Endodermal cell (in vitro differentiated cells): ENCODE results near the gene MYO1B. TPM values are rescaled to one million over a fixed set of nuclear protein-coding genes. Genes with fewer than 3 reads are reported as not detected.

Experiments used
- DNase-seq: peaks from one replicate; pipeline ENCODE4 v3.0.0-alpha.2; 2017
- H3K27ac ChIP-seq: 2 replicates; pipeline ENCODE4 v1.5.1; 2013; ENCODE audit warnings: mild to moderate bottlenecking, low read depth, low read length, moderate library complexity
- H3K27me3 ChIP-seq: 2 replicates; pipeline ENCODE4 v1.6.1; 2013; ENCODE audit warnings: mild to moderate bottlenecking, low read length, moderate library complexity; ENCODE audit not compliant: insufficient read depth, control insufficient read depth, poor library complexity, severe bottlenecking
- H3K36me3 ChIP-seq: 2 replicates; pipeline ENCODE4 v1.7.0; 2013; ENCODE audit warnings: mild to moderate bottlenecking, low read length, moderate library complexity; ENCODE audit not compliant: control insufficient read depth, insufficient read depth
- H3K4me1 ChIP-seq: one replicate; pipeline ENCODE4 v1.7.0; 2013; ENCODE audit warnings: low read length; ENCODE audit not compliant: control insufficient read depth, insufficient read depth
- H3K4me3 ChIP-seq: 2 replicates; pipeline ENCODE4 v1.5.1; 2013; ENCODE audit warnings: mild to moderate bottlenecking, low read length, moderate library complexity
- H3K9ac ChIP-seq: 2 replicates; pipeline ENCODE4 v1.6.1; 2013; ENCODE audit warnings: mild to moderate bottlenecking, low read length, moderate library complexity; ENCODE audit not compliant: poor library complexity, severe bottlenecking; ENCODE audit errors: extremely low read depth
- H3K9me3 ChIP-seq: 2 replicates; pipeline ENCODE4 v1.6.1; 2013; ENCODE audit warnings: mild to moderate bottlenecking, low read length, moderate library complexity; ENCODE audit not compliant: control insufficient read depth
- H3K27ac Mint-ChIP-seq: 2 replicates; pipeline ENCODE4 v1.8.0; 2020; ENCODE audit warnings: mixed read lengths
- H3K27me3 Mint-ChIP-seq: 2 replicates; pipeline ENCODE4 v1.8.0; 2021; ENCODE audit warnings: mild to moderate bottlenecking, mixed read lengths; ENCODE audit not compliant: insufficient read depth
- H3K36me3 Mint-ChIP-seq: 2 replicates; pipeline ENCODE4 v1.8.0; 2020; ENCODE audit warnings: low read depth, mixed read lengths
- H3K4me1 Mint-ChIP-seq: 2 replicates; pipeline ENCODE4 v1.8.0; 2020; ENCODE audit warnings: mixed read lengths
- H3K4me3 Mint-ChIP-seq: 2 replicates; pipeline ENCODE4 v1.8.0; 2020; ENCODE audit warnings: mild to moderate bottlenecking, moderate library complexity, mixed read lengths
- H3K9me3 Mint-ChIP-seq: 2 replicates; pipeline ENCODE4 v1.8.0; 2020; ENCODE audit warnings: mild to moderate bottlenecking, mixed read lengths
- WGBS, 2 experiments: methylation state at CpG; one replicate each; pipeline versions ENCODE4 v1.1.5 to v1.1.7; 2013; ENCODE audit warnings: missing lambda C conversion rate in 2 of 2, mixed read lengths in 1 of 2; ENCODE audit not compliant: insufficient coverage in 1 of 2, insufficient read length in 1 of 2; 5-methylcytosine and 5-hydroxymethylcytosine counted together
- total RNA-seq, 2 donors: library from RNA; stranded (reverse); fragmentation: NEBNext Ultra II Directional in 1 of 2; extraction: Animal tissue kit (Norgen Biotek cat#: 25700) in 1 of 2; gene quantifications; 2 replicates in 1 of 2; 3 replicates in 1 of 2; pipeline ENCODE4 v1.2.1, GENCODE V29; 2021
- TF ChIP-seq, protein P1 (sequence below): fragments of 200-600 bp; sonication (generic); conservative IDR thresholded peaks from 2 replicates; pipeline ENCODE4 v1.5.0; 2021; ENCODE audit warnings: antibody characterized with exemption, mild to moderate bottlenecking

The MYO1B gene
- total RNA-seq, 2 donors from 2014 or later = 145 to 154 TPM

DNA sequence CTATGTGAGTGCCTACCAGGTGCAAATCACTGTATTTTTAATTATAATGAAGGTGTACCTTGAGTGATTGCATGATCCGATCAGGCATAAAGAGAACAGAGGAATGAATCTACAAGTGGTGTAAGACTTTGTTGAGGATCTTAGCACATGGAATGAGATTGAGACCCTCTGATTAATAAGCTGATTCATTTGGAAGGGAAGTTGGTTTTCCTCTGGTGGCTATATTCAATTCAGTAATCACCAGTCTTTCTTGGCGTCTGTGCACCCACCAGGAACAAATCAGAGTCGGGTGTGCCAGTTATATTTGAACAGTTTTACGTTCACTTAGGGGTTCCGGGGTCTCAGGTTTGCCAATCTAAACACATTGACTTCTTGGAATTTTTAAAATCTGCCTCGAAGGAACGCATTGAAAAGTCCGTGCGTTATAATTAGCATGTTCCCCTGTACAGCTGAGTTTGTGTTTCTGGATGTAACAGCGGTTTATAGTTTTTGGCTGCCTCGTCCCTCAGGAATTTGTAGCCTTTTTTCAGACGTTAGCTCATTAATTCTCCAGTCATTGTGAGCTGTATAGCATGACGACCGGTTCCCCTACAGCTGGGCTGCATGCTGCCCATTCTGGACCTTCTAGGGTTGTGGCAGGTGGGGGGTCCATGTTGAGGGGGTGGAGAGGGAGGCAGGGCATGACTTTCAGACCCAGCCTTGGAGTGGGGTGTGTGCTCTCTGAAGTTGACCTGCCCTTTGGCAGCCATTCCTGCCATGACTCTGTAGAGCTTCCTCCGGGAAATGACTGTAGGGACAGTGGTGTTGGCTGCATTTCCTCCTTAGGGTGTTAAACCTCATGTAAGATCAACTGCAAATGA is 20.3 kb downstream of the MYO1B start:
- no peak overlapping the region for H3K4me3 ChIP-seq
- TF ChIP-seq, protein P1, sequence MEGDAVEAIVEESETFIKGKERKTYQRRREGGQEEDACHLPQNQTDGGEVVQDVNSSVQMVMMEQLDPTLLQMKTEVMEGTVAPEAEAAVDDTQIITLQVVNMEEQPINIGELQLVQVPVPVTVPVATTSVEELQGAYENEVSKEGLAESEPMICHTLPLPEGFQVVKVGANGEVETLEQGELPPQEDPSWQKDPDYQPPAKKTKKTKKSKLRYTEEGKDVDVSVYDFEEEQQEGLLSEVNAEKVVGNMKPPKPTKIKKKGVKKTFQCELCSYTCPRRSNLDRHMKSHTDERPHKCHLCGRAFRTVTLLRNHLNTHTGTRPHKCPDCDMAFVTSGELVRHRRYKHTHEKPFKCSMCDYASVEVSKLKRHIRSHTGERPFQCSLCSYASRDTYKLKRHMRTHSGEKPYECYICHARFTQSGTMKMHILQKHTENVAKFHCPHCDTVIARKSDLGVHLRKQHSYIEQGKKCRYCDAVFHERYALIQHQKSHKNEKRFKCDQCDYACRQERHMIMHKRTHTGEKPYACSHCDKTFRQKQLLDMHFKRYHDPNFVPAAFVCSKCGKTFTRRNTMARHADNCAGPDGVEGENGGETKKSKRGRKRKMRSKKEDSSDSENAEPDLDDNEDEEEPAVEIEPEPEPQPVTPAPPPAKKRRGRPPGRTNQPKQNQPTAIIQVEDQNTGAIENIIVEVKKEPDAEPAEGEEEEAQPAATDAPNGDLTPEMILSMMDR = no peak
- no peak overlapping the region for H3K4me3 Mint-ChIP-seq
- WGBS, 2 experiments = 92 to 95% methylated on average over 11 to 15 of the region's 15 CpGs
- no peaks in the 10 kb centered on the region for H3K9me3 Mint-ChIP-seq
- no peak overlapping the region for H3K27ac ChIP-seq
- H3K27ac Mint-ChIP-seq = peak overlapping the region; percentile 74
- no peak for DNase-seq
- H3K36me3 Mint-ChIP-seq = no peaks in the 10 kb centered on the region
- H3K36me3 ChIP-seq = peaks cover 10% of the 10 kb centered on the region
- peaks cover 51% of the 10 kb centered on the region for H3K4me1 Mint-ChIP-seq
- H3K27me3 ChIP-seq = no peaks in the 10 kb centered on the region
- H3K4me1 ChIP-seq = peaks cover 18% of the 10 kb centered on the region
- H3K9ac ChIP-seq = no peak overlapping the region
- H3K9me3 ChIP-seq = no peaks in the 10 kb centered on the region
- H3K27me3 Mint-ChIP-seq = no peaks in the 10 kb centered on the region

DNA sequence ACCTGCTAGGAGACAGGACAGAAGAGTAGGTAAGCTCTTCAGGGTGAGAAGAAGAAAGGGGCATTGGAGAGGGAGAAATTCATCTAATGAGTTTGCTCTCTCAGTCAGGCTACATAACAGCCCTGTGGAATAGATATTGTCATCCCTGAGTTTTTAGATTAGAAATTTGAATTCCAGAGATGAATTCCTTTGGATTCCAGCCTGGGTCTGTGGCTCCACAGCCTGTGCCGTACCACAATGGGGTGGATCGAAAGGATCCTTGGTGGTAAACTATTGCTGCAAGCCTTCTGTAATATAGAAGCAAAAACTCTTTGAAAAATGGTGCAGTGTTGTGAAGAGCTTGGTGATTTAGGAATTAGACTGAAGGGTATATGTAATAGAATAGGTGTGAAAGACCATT is 21.0 kb downstream of the MYO1B start:
- no peak overlapping the region for H3K27ac ChIP-seq
- WGBS, 2 experiments = 95% methylated on average over 2 of the region's 2 CpGs; no CpG with 5 or more reads in 1 of the 2 experiments
- no peak overlapping the region for H3K4me3 Mint-ChIP-seq
- no peaks in the 10 kb centered on the region for H3K36me3 Mint-ChIP-seq
- H3K36me3 ChIP-seq = peaks cover 10% of the 10 kb centered on the region
- peaks cover 18% of the 10 kb centered on the region for H3K4me1 ChIP-seq
- peaks cover 51% of the 10 kb centered on the region for H3K4me1 Mint-ChIP-seq
- no peaks in the 10 kb centered on the region for H3K9me3 Mint-ChIP-seq
- peak overlapping the region; percentile 52 for H3K27ac Mint-ChIP-seq
- no peak overlapping the region for H3K4me3 ChIP-seq
- no peaks in the 10 kb centered on the region for H3K27me3 Mint-ChIP-seq
- H3K9ac ChIP-seq = no peak overlapping the region
- no peak for DNase-seq
- no peaks in the 10 kb centered on the region for H3K27me3 ChIP-seq
- no peaks in the 10 kb centered on the region for H3K9me3 ChIP-seq
- TF ChIP-seq, protein P1 = no peak

DNA sequence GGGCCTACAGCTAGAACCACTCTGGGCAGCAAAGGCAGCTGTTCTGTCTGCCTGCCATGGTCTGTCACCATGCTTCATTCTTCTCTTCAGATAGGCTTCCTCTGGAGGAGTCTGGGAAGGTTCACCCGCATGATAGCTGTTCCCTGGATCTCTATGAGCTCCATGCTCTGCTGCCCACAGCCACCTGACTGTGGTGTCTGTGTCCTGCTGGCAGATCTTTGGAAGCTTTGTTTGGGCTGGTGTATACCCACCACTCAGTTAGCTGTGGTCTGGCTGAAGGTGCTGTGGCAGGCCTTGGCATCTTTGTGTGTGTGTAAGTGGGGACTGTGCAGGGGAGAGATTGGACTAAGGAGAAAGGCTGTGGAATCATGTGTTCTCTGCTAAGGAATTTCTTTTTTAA is 23.4 kb downstream of the MYO1B start:
- Mint-ChIP-seq H3K4me1 (peaks cover 42% of the 10 kb centered on the region), H3K9me3 (no peaks in the 10 kb centered on the region), H3K27ac (peak overlapping the region; percentile 64), H3K36me3 (peaks cover 2% of the 10 kb centered on the region), H3K27me3 (no peaks in the 10 kb centered on the region), H3K4me3 (no peak overlapping the region)
- Histone ChIP-seq H3K27ac (no peak overlapping the region), H3K27me3 (no peaks in the 10 kb centered on the region), H3K9me3 (no peaks in the 10 kb centered on the region), H3K9ac (no peak overlapping the region), H3K36me3 (peaks cover 15% of the 10 kb centered on the region), H3K4me3 (no peak overlapping the region), H3K4me1 (peaks cover 14% of the 10 kb centered on the region)
- TF ChIP-seq, protein P1 = no peak
- DNase-seq = no peak
- WGBS, 2 experiments = 89% methylated on average over 1 of the region's 1 CpG; no CpG with 5 or more reads in 1 of the 2 experiments
